Osteocyte (in vitro differentiated cells): ENCODE results near the gene BORCS5. TPM values are rescaled to one million over a fixed set of nuclear protein-coding genes. Genes with fewer than 3 reads are reported as not detected.
"Not testable (repeated sequence)": the region's sequence is repeated elsewhere in the genome, so short reads cannot be mapped to it uniquely, and the experiment has no call there.

Experiments used
- DNase-seq: peaks from one replicate; pipeline ENCODE4 v3.0.0; 2021; ENCODE audit warnings: mixed read lengths; ENCODE audit not compliant: unreplicated experiment; ENCODE audit errors: extremely low spot score
- H3K27ac Mint-ChIP-seq: one replicate; pipeline ENCODE4 v1.8.0; 2021; ENCODE audit warnings: mild to moderate bottlenecking, mixed read lengths; ENCODE audit not compliant: unreplicated experiment
- H3K27me3 Mint-ChIP-seq: one replicate; pipeline ENCODE4 v1.8.0; 2021; ENCODE audit warnings: mixed read lengths; ENCODE audit not compliant: unreplicated experiment
- H3K36me3 Mint-ChIP-seq: one replicate; pipeline ENCODE4 v1.8.0; 2021; ENCODE audit warnings: mixed read lengths; ENCODE audit not compliant: unreplicated experiment
- H3K4me1 Mint-ChIP-seq: one replicate; pipeline ENCODE4 v1.8.0; 2021; ENCODE audit warnings: mixed read lengths; ENCODE audit not compliant: unreplicated experiment
- H3K4me3 Mint-ChIP-seq: one replicate; pipeline ENCODE4 v1.8.0; 2021; ENCODE audit warnings: mild to moderate bottlenecking, moderate library complexity, mixed read lengths; ENCODE audit not compliant: unreplicated experiment
- H3K9me3 Mint-ChIP-seq: one replicate; pipeline ENCODE4 v1.8.0; 2021; ENCODE audit warnings: mixed read lengths; ENCODE audit not compliant: unreplicated experiment
- CTCF ChIP-seq: fragments of 200-600 bp; sonication (generic); IDR thresholded peaks from 2 replicates; pipeline ENCODE4 v1.5.0; 2021; ENCODE audit warnings: antibody characterized with exemption, mild to moderate bottlenecking, moderate library complexity
- total RNA-seq: library from RNA; stranded (reverse); gene quantifications from 2 replicates; pipeline ENCODE4 v1.2.1, GENCODE V29; 2021

BORCS5 gene
- total RNA-seq, 1 donor from 2014 or later = 16.7 TPM

DNA sequence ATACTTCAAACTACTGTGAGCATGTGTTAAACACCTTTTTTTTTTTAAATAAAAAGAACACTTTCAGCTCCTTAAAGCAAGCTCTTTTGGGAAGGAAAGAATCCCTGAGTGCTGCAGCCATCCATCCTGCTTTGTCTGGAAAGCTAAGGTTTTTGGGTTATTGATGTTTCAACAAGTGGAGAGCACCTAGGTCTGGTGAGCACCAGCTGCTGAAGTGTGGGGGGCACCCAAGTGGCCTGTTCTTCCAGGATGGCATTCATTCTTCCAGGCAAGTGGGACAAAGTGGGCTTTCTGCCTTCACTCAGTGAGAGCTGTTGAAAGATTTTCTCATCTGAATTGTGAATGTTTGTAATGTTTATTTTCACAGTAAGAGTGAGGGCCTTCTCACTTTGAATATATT is 49.9 kb downstream of the BORCS5 start:
- no peak overlapping the region for H3K4me3 Mint-ChIP-seq
- H3K27me3 Mint-ChIP-seq = no peaks in the 10 kb centered on the region
- H3K4me1 Mint-ChIP-seq = peaks cover 6% of the 10 kb centered on the region
- no peaks in the 10 kb centered on the region for H3K9me3 Mint-ChIP-seq
- no peak overlapping the region for H3K27ac Mint-ChIP-seq
- no peak for TF ChIP-seq CTCF
- no peak for DNase-seq
- peaks cover 4% of the 10 kb centered on the region for H3K36me3 Mint-ChIP-seq

GRCh38 chr12:12408265-12408690 is 51.4 kb downstream of the BORCS5 start:
- DNase-seq = no peak
- H3K36me3 Mint-ChIP-seq = peaks cover 7% of the 10 kb centered on the region
- no peaks in the 10 kb centered on the region for H3K9me3 Mint-ChIP-seq
- no peak for TF ChIP-seq CTCF
- H3K27ac Mint-ChIP-seq = no peak overlapping the region
- H3K27me3 Mint-ChIP-seq = no peaks in the 10 kb centered on the region
- H3K4me1 Mint-ChIP-seq = peaks cover 6% of the 10 kb centered on the region
- H3K4me3 Mint-ChIP-seq = no peak overlapping the region

DNA sequence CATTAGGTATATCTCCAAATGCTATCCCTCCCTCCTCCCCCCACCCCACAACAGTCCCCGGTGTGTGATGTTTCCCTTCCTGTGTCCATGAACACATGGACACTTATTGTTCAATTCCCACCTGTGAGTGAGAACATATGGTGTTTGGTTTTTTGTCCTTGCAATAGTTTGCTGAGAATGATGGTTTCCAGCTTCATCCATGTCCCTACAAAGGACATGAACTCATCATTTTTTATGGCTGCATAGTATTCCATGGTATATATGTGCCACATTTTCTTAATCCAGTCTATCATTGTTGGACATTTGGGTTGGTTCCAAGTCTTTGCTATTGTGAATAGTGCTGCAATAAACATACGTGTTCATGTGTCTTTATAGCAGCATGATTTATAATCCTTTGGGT is 52.5 kb downstream of the BORCS5 start:
- not testable (repeated sequence) for H3K36me3 Mint-ChIP-seq, H3K27me3 Mint-ChIP-seq, DNase-seq, H3K4me3 Mint-ChIP-seq, H3K4me1 Mint-ChIP-seq, H3K27ac Mint-ChIP-seq, H3K9me3 Mint-ChIP-seq

DNA sequence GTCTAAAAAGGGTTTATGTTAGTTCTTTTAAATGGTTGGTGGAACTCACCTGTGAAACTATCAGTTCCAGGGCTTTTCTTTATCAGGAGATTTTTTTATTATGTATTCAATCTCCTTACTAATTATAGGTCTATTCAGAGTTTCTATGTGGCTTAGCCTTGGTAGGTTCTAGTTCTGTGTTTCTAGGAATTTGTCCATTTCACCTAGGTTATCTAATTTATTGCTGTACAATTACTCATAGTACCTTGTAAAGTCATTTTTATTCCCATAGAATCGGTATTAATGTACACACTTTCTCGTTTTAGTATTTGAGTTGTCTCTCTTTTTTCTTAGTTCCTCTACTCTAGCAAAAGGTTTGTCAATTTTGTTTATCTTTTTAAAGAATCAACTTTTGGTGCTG is 59.0 kb downstream of the BORCS5 start:
- peaks cover 5% of the 10 kb centered on the region for H3K4me1 Mint-ChIP-seq

DNA sequence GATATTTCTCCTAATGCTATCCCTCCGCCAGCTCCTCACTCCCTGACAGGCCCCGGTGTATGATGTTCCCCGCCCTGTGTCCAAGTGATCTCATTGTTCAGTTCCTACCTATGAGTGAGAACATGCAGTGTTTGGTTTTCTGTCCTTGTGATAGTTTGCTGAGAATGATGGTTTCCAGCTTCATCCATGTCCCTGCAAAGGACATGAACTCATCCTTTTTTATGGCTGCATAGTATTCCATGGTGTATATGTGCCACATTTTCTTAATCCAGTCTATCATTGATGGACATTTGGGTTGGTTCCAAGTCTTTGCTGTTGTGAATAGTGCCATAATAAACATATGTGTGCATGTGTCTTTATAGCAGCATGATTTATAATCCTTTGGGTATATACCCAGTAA is 62.3 kb downstream of the BORCS5 start:
- H3K9me3 Mint-ChIP-seq = peaks cover 22% of the 10 kb centered on the region
- H3K4me3 Mint-ChIP-seq, H3K27ac Mint-ChIP-seq, H3K27me3 Mint-ChIP-seq, DNase-seq, H3K4me1 Mint-ChIP-seq: not testable (repeated sequence)
- peaks cover 25% of the 10 kb centered on the region for H3K36me3 Mint-ChIP-seq

More for the DNA sequence above, 59.0 kb downstream of the BORCS5 start:
- DNase-seq = no peak
- H3K27ac Mint-ChIP-seq = no peak overlapping the region
- H3K4me3 Mint-ChIP-seq = no peak overlapping the region
- peaks cover 11% of the 10 kb centered on the region for H3K36me3 Mint-ChIP-seq
- TF ChIP-seq CTCF = no peak
- H3K9me3 Mint-ChIP-seq = peaks cover 7% of the 10 kb centered on the region
- no peaks in the 10 kb centered on the region for H3K27me3 Mint-ChIP-seq

GRCh38 chr12:12423367-12423766 is 66.5 kb downstream of the BORCS5 start:
- Mint-ChIP-seq H3K4me3 (no peak overlapping the region), H3K4me1 (peaks cover 3% of the 10 kb centered on the region), H3K27ac (no peak overlapping the region), H3K27me3 (no peaks in the 10 kb centered on the region), H3K36me3 (peaks cover 32% of the 10 kb centered on the region), H3K9me3 (peaks cover 34% of the 10 kb centered on the region)
- no peak for TF ChIP-seq CTCF
- DNase-seq = no peak
